HCT116 (cell line): ENCODE data around the gene FMOD.

Source experiments
- EZH2phosphoT487 ChIP-seq: fragments of 200-600 bp; IDR thresholded peaks from 2 replicates; pipeline ENCODE4 v1.6.1; 2018; ENCODE audit warnings: antibody characterized with exemption, borderline replicate concordance
- TF ChIP-seq, protein P1 (sequence below), 3 experiments: fragments of 200-600 bp in 1 of 3; sonication (generic) in 1 of 3; IDR thresholded peaks in 2 of 3; conservative IDR thresholded peaks in 1 of 3; 2 replicates each; pipeline ENCODE4 v1.5.1; 2012 to 2017; ENCODE audit warnings: low read depth in 2 of 3, low read length in 2 of 3, antibody characterized with exemption in 1 of 3, borderline replicate concordance in 1 of 3, control low read depth in 1 of 3, mild to moderate bottlenecking in 1 of 3, mixed read lengths in 1 of 3, mixed run types in 1 of 3, moderate library complexity in 1 of 3; ENCODE audit not compliant: insufficient read depth in 1 of 3

DNA sequence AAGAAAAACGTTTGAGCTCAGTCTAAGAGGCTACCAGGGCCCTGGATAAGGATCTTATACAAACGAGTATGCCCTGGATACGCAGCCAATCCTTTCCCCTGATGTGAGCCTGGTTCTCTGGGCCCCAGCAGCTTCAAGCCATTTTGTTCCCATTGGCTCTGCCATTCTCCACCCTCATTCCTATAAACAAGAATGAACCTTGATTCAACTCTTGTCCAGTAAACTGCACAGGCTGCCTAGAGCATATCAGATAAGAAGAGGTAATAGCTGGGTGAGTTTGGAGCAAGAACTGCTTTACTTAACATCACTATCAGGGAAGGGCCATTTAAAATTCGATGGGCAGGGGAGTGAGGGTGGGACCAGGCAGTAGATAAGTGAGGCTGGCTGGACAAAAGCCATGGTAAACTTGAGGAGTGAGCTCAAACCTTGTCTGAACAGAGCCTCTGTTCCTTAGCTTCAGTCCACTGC is 34.3 kb downstream of the FMOD start:
- TF ChIP-seq, protein P1, sequence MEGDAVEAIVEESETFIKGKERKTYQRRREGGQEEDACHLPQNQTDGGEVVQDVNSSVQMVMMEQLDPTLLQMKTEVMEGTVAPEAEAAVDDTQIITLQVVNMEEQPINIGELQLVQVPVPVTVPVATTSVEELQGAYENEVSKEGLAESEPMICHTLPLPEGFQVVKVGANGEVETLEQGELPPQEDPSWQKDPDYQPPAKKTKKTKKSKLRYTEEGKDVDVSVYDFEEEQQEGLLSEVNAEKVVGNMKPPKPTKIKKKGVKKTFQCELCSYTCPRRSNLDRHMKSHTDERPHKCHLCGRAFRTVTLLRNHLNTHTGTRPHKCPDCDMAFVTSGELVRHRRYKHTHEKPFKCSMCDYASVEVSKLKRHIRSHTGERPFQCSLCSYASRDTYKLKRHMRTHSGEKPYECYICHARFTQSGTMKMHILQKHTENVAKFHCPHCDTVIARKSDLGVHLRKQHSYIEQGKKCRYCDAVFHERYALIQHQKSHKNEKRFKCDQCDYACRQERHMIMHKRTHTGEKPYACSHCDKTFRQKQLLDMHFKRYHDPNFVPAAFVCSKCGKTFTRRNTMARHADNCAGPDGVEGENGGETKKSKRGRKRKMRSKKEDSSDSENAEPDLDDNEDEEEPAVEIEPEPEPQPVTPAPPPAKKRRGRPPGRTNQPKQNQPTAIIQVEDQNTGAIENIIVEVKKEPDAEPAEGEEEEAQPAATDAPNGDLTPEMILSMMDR (IDR thresholded peaks at IDR 0.05 in 2 of 3, conservative IDR thresholded peaks at IDR 0.05 in 1 of 3; ENCODE audit: borderline replicate concordance in 1 of 3, insufficient read depth in 1 of 3, low read depth in 2 of 3, low read length in 2 of 3) = no peak
- no peak for TF ChIP-seq EZH2phosphoT487
